Gastroesophageal sphincter (tissue), 4 donors: Measurements from ENCODE around the gene OTOF. TPM values are rescaled to one million over a fixed set of nuclear protein-coding genes. Genes with fewer than 3 reads are reported as not detected.

Experiments
- ATAC-seq: fragments of 150-250 bp; one replicate; pipeline ENCODE4 v1.9.1; 2016; ENCODE audit warnings: mild to moderate bottlenecking, moderate library complexity
- H3K27ac ChIP-seq, 4 donors: fragments of 200-600 bp; sonication (generic) in 3 of 4; 1 replicate in 3 of 4; 2 replicates in 1 of 4; pipeline ENCODE4 v1.5.1; 2016 to 2019
- H3K27me3 ChIP-seq: fragments of 200-600 bp; sonication (generic); one replicate; pipeline ENCODE4 v1.5.1; 2019
- H3K36me3 ChIP-seq, 2 donors: fragments of 200-600 bp; sonication (generic); one replicate each; pipeline ENCODE4 v1.5.1; 2019; ENCODE audit warnings: control low read depth in 1 of 2
- H3K4me1 ChIP-seq, 3 donors: fragments of 200-600 bp; sonication (generic); 1 replicate in 2 of 3; 2 replicates in 1 of 3; pipeline ENCODE4 v1.5.1; 2016 to 2019; ENCODE audit warnings: control low read depth in 2 of 3
- H3K4me3 ChIP-seq, 2 donors: fragments of 200-600 bp; sonication (generic); one replicate each; pipeline ENCODE4 v1.5.1; 2019; ENCODE audit warnings: mild to moderate bottlenecking in 1 of 2, moderate library complexity in 1 of 2
- H3K9me3 ChIP-seq, 3 donors: fragments of 200-600 bp; sonication (generic); one replicate each; pipeline ENCODE4 v1.5.1; 2017 to 2019; ENCODE audit warnings: control low read depth in 2 of 3
- EP300 ChIP-seq: sonication (generic); formaldehyde crosslinking; IDR thresholded peaks from one replicate; pipeline ENCODE4 v1.6.1; 2017; ENCODE audit warnings: antibody characterized with exemption, mild to moderate bottlenecking
- POLR2A ChIP-seq, 2 donors: fragments of 450-650 bp; IDR thresholded peaks; one replicate each; pipeline ENCODE4 v1.6.1; 2017; ENCODE audit warnings: antibody characterized with exemption in 2 of 2, mild to moderate bottlenecking in 2 of 2, moderate library complexity in 1 of 2
- POLR2AphosphoS5 ChIP-seq: sonication (generic); formaldehyde crosslinking; IDR thresholded peaks from one replicate; pipeline ENCODE4 v1.6.1; 2017; ENCODE audit warnings: antibody characterized with exemption
- WGBS, 2 donors: methylation state at CpG; one replicate each; pipeline ENCODE4 v1.1.5; 2018; ENCODE audit warnings: low coverage in 1 of 2; 5-methylcytosine and 5-hydroxymethylcytosine counted together
- total RNA-seq, 4 donors: library from RNA; depleted of rRNA; stranded (reverse); fragments of >200 nt; gene quantifications; one replicate each; pipeline ENCODE4 v1.1.0, GENCODE V29; 2016
- TF ChIP-seq, protein P1 (sequence below), 4 experiments: fragments of 200-600 bp in 2 of 4; fragments of 450-650 bp in 2 of 4; sonication (generic) in 1 of 4; IDR thresholded peaks; one replicate each; pipeline ENCODE4 v1.5.1; 2017 to 2019; ENCODE audit warnings: antibody characterized with exemption in 4 of 4, mild to moderate bottlenecking in 2 of 4, moderate library complexity in 2 of 4

Gene OTOF
- total RNA-seq, 4 donors from 2014 or later, result under 0.01 to 0.35 TPM; not detected in 2

DNA sequence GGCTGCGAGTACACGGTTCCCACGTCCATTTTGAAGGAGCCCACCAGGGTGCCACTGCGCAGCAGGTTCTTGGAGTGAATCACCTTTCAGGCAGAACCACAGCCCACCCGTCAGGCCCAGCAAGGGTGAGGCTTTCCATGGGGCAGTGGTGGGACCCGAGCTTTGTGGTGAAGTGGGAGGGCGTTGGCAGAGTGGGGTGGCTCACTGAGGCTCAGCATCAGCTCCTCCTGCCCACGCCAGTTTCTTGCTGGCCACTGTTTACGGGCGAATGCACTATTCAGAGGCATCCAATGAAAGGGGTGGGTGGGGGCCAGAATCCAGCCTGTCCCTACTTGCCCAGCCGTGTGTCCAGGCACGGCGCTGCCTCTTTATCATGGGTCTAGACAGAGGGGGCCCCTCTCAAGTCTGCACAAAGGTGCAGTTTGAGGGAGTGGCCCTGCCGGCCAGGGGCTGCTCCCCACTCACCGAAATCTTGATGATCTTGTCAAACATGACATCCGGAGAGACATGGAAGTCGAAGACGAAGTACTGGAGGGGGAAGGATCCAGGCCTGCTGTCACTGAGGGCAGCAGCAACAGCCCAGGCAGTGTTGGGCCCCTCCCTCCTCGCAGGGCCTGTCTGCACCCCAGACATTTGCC is 11.4 kb upstream of the OTOF start:
- Histone ChIP-seq H3K9me3 (no peaks in the 10 kb centered on the region), H3K4me3 (no peak overlapping the region), H3K27me3 (peaks cover 18% of the 10 kb centered on the region), H3K27ac (no peak overlapping the region), H3K4me1 (peaks cover 0 to under 1% (median 0%) of the 10 kb centered on the region in 3 donors), H3K36me3 (no peaks in the 10 kb centered on the region)
- TF ChIP-seq, protein P1, sequence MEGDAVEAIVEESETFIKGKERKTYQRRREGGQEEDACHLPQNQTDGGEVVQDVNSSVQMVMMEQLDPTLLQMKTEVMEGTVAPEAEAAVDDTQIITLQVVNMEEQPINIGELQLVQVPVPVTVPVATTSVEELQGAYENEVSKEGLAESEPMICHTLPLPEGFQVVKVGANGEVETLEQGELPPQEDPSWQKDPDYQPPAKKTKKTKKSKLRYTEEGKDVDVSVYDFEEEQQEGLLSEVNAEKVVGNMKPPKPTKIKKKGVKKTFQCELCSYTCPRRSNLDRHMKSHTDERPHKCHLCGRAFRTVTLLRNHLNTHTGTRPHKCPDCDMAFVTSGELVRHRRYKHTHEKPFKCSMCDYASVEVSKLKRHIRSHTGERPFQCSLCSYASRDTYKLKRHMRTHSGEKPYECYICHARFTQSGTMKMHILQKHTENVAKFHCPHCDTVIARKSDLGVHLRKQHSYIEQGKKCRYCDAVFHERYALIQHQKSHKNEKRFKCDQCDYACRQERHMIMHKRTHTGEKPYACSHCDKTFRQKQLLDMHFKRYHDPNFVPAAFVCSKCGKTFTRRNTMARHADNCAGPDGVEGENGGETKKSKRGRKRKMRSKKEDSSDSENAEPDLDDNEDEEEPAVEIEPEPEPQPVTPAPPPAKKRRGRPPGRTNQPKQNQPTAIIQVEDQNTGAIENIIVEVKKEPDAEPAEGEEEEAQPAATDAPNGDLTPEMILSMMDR (IDR thresholded peaks at IDR 0.05), result no peak
- TF ChIP-seq EP300, result no peak
- no peak for TF ChIP-seq POLR2A (IDR thresholded peaks at IDR 0.05)
- TF ChIP-seq POLR2AphosphoS5, result no peak
- WGBS, 2 donors, result 89% methylated on average over 6 of the region's 19 CpGs; no CpG with 5 or more reads in 1 of the 2 donors
- no peak for ATAC-seq

DNA sequence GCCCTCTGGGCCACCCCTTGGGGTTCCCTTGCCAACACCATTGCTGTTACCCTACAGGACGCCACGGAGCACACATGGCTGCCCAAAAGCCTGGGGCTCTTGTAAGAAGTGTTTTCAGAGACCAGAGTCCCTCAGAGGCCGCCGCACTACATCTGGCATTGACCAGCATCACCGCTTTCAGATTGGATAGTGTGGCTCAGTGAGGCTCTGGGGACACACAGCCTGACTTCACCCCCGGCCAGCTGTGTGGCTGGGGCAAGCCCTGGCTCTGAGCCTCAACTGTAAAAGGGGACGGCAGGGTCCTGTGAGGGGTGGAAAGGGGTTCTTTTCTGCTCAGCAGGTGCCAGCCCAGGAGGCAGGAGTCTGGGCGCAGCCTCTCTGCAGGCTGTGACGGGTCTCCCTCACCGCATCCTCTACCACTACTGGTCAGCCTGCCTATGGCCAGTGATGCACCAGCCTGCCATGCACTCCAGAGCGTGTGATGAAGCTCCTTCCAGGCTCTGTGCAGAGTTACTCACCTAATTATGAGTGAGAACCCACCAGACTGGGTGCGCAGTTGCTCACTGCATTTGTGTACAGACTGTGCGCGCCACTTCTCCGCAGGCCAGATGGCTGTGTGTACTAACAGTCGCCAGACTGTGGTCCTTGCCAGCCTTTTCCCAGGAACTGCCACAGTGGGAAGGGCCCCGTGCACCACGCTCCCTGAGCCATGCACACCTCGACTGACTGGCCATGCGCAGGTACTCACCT is 10.7 kb upstream of the OTOF start:
- no peaks in the 10 kb centered on the region for H3K36me3 ChIP-seq
- peaks cover 18% of the 10 kb centered on the region for H3K27me3 ChIP-seq
- peaks cover 0 to 5% (median 0%) of the 10 kb centered on the region in 3 donors for H3K4me1 ChIP-seq
- WGBS, 2 donors, result 100% methylated on average over 2 of the region's 20 CpGs; no CpG with 5 or more reads in 1 of the 2 donors
- TF ChIP-seq POLR2AphosphoS5 (no peak), EP300 (no peak)
- no peak for ATAC-seq
- H3K4me3 ChIP-seq, result no peak overlapping the region
- no peak overlapping the region for H3K27ac ChIP-seq
- H3K9me3 ChIP-seq, result no peaks in the 10 kb centered on the region

DNA sequence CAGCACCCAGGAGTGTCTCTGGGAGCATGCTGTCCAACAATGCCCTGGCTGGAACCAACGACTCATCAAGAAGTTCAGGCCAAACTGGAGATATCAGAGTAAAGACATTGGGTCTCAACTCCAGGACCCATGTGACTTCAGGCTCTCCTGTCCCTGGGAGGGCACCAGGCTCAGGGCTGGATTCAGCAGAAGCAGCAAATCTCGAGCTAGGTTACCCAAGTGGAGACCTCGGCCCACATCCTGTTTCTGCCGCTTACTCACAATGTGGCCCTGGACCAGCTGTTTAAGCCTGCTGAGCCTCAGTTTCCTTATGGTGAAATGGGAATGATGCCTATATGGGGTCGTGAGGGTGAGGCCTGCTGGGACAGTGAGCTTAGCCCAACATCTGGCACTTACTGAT is 9.3 kb upstream of the OTOF start:
- TF ChIP-seq POLR2A (IDR thresholded peaks at IDR 0.05), result no peak
- TF ChIP-seq POLR2AphosphoS5, result no peak
- TF ChIP-seq, protein P1 (IDR thresholded peaks at IDR 0.05), result no peak
- TF ChIP-seq EP300, result no peak
- no peak for ATAC-seq
- H3K9me3 ChIP-seq, result no peaks in the 10 kb centered on the region
- no peaks in the 10 kb centered on the region for H3K36me3 ChIP-seq
- 91 to 93% methylated on average over 3 to 4 of the region's 5 CpGs for WGBS, 2 donors
- H3K27me3 ChIP-seq, result peaks cover 18% of the 10 kb centered on the region
- peaks cover 0 to 5% (median 0%) of the 10 kb centered on the region in 3 donors for H3K4me1 ChIP-seq
- H3K27ac ChIP-seq, result no peak overlapping the region
- no peak overlapping the region for H3K4me3 ChIP-seq

DNA sequence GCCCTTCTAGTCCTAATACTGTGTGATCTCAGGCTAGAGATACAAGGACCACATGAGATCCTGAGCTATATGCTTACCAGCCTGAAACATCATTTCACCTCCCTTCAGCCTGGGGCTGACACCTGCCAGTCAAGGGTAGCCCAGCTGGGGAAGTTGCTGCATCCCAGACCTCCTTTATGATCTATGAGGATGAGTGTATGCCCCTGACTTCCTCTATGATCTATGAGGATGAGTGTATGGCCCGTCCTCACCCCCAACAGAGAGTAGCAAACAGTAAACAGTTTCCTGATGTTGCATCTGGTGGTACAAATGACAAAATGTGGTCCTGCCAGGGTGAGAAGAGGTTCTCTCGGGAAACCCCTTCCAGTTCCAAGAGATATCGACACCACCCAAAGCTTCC is 8.9 kb upstream of the OTOF start:
- H3K27me3 ChIP-seq, result peaks cover 18% of the 10 kb centered on the region
- WGBS, 2 donors, result 100% methylated on average over 1 of the region's 3 CpGs; no CpG with 5 or more reads in 1 of the 2 donors
- no peak overlapping the region for H3K27ac ChIP-seq
- no peak overlapping the region for H3K4me3 ChIP-seq
- no peak for ATAC-seq
- no peaks in the 10 kb centered on the region for H3K9me3 ChIP-seq
- H3K36me3 ChIP-seq, result no peaks in the 10 kb centered on the region
- H3K4me1 ChIP-seq, result peaks cover 0 to 5% (median 0%) of the 10 kb centered on the region in 3 donors
- TF ChIP-seq EP300 (no peak), POLR2AphosphoS5 (no peak), POLR2A (IDR thresholded peaks at IDR 0.05) (no peak)
- TF ChIP-seq, protein P1 (IDR thresholded peaks at IDR 0.05), result no peak

DNA sequence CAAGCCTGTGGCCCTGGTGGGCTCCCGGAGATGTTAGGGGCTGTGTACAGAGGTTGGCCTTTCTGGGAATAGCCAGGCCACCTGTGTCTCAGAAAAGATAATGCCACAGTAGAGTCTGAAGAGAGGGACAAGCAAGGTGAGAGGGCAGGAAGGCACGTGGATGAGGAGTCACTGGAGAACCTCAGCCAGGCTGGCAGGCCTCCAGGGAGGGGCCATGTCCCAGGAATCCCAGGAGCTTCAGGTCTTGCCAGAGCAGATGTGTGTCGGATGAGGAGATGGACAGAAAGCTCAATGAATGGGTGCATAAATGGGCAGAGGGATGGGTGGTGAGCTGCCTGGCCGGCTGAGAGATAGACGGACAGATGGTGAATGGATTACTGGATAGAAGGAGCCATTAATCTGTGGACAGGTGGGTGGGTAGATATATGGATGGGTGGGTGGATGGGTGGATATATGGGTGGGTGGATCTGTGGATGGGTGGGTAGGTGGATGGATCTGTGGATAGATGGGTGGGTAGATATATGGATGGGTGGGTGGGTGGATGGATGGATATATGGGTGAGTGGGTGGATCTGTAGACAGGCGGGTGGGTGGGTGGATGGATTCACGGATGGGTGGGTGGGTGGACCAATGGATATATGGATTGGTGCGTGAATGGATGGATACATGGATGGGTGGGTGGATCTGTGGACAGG is 7.9 kb upstream of the OTOF start:
- Histone ChIP-seq H3K4me3 (no peak overlapping the region), H3K36me3 (no peaks in the 10 kb centered on the region), H3K27me3 (peaks cover 18% of the 10 kb centered on the region), H3K4me1 (peaks cover 0 to 5% (median 0%) of the 10 kb centered on the region in 3 donors), H3K27ac (no peak overlapping the region), H3K9me3 (no peaks in the 10 kb centered on the region)
- WGBS, 2 donors, result 83 to 87% methylated on average over 5 to 7 of the region's 8 CpGs
- no peak for ATAC-seq
- TF ChIP-seq EP300 (no peak), POLR2A (IDR thresholded peaks at IDR 0.05) (no peak), POLR2AphosphoS5 (no peak)
- TF ChIP-seq, protein P1 (IDR thresholded peaks at IDR 0.05), result no peak
